CD14-positive monocyte (primary cell): ENCODE measurements around the gene VTI1A. TPM values are rescaled to one million over a fixed set of nuclear protein-coding genes. Genes with fewer than 3 reads are reported as not detected.
A peak's percentile ranks its signal among the peaks of the same experiment; 100 is the strongest.

Experiments
- DNase-seq, 3 donors: peaks; one replicate each; pipeline ENCODE4 v3.0.0-alpha.2; 2011 to 2022
- H2AFZ ChIP-seq: 2 replicates; pipeline ENCODE4 v1.6.0; 2012; ENCODE audit warnings: mild to moderate bottlenecking, low read depth, low read length, inconsistent platforms; ENCODE audit not compliant: insufficient read depth, poor library complexity, severe bottlenecking
- H3K27ac ChIP-seq, 2 donors: 1 replicate in 1 of 2; 2 replicates in 1 of 2; pipeline ENCODE4 v1.5.1; 2012 to 2013; ENCODE audit warnings: low read length in 2 of 2, control low read depth in 1 of 2, inconsistent platforms in 1 of 2, low read depth in 1 of 2, mild to moderate bottlenecking in 1 of 2
- H3K27me3 ChIP-seq, 2 donors: one replicate each; pipeline versions ENCODE4 v1.6.0 to v1.6.1; 2011 to 2013; ENCODE audit warnings: low read length in 2 of 2; ENCODE audit not compliant: control insufficient read depth in 2 of 2, insufficient read depth in 2 of 2
- H3K36me3 ChIP-seq, 2 donors: replicated peaks in 1 of 2; 1 replicate in 1 of 2; 2 replicates in 1 of 2; pipeline versions ENCODE4 v1.5.1 to v1.6.1; 2012 to 2013; ENCODE audit warnings: low read length in 2 of 2, control low read depth in 1 of 2, inconsistent platforms in 1 of 2, mild to moderate bottlenecking in 1 of 2; ENCODE audit not compliant: insufficient read depth in 2 of 2, control insufficient read depth in 1 of 2
- H3K4me1 ChIP-seq, 2 donors: 1 replicate in 1 of 2; 2 replicates in 1 of 2; pipeline versions ENCODE4 v1.5.1 to v1.6.1; 2012 to 2013; ENCODE audit warnings: low read length in 2 of 2, control low read depth in 1 of 2, inconsistent platforms in 1 of 2, mild to moderate bottlenecking in 1 of 2, moderate library complexity in 1 of 2; ENCODE audit not compliant: insufficient read depth in 2 of 2, control insufficient read depth in 1 of 2
- H3K4me2 ChIP-seq: replicated peaks from 2 replicates; pipeline ENCODE3; 2012; ENCODE audit warnings: low read length, moderate library complexity, mild to moderate bottlenecking; ENCODE audit not compliant: poor library complexity, severe bottlenecking; ENCODE audit errors: extremely low read depth
- H3K4me3 ChIP-seq, 3 experiments: fragments of 200-600 bp in 1 of 3; sonication (generic) in 1 of 3; replicated peaks in 1 of 3; 1 replicate in 2 of 3; 2 replicates in 1 of 3; pipeline ENCODE4 v1.5.1; 2011 to 2013; ENCODE audit warnings: low read length in 3 of 3, mild to moderate bottlenecking in 3 of 3, control low read depth in 2 of 3, low read depth in 2 of 3, inconsistent platforms in 1 of 3, moderate library complexity in 1 of 3
- H3K79me2 ChIP-seq: 2 replicates; pipeline ENCODE4 v1.6.0; 2012; ENCODE audit warnings: mild to moderate bottlenecking, control low read depth, inconsistent platforms, low read length, moderate library complexity; ENCODE audit not compliant: insufficient read depth
- H3K9ac ChIP-seq: 2 replicates; pipeline ENCODE4 v1.6.0; 2017; ENCODE audit warnings: low read length, mild to moderate bottlenecking; ENCODE audit not compliant: insufficient read depth, poor library complexity, severe bottlenecking
- H3K9me3 ChIP-seq, 2 donors: replicated peaks in 1 of 2; 1 replicate in 1 of 2; 2 replicates in 1 of 2; pipeline versions ENCODE4 v1.5.1 to v1.6.1; 2012 to 2013; ENCODE audit warnings: low read length in 2 of 2, control low read depth in 1 of 2; ENCODE audit not compliant: control insufficient read depth in 1 of 2, insufficient read depth in 1 of 2
- H4K20me1 ChIP-seq: 2 replicates; pipeline ENCODE4 v1.6.0; 2012; ENCODE audit warnings: mild to moderate bottlenecking, low read length, control low read depth, moderate library complexity; ENCODE audit not compliant: insufficient read depth
- H3K27ac Mint-ChIP-seq, 7 donors: one replicate each; pipeline ENCODE4 v1.8.0; 2020; ENCODE audit warnings: mild to moderate bottlenecking in 7 of 7, mixed read lengths in 7 of 7, moderate library complexity in 6 of 7, inconsistent platforms in 2 of 7
- H3K27me3 Mint-ChIP-seq, 3 donors: one replicate each; pipeline ENCODE4 v1.8.0; 2021 to 2022; ENCODE audit warnings: low read depth in 3 of 3, mild to moderate bottlenecking in 3 of 3, mixed read lengths in 3 of 3, moderate library complexity in 3 of 3, inconsistent platforms in 1 of 3
- H3K36me3 Mint-ChIP-seq, 2 donors: one replicate each; pipeline ENCODE4 v1.8.0; 2020; ENCODE audit warnings: mixed read lengths in 2 of 2, inconsistent platforms in 1 of 2, mild to moderate bottlenecking in 1 of 2
- H3K4me1 Mint-ChIP-seq: one replicate; pipeline ENCODE4 v1.8.0; 2020; ENCODE audit warnings: mild to moderate bottlenecking, mixed read lengths
- H3K4me3 Mint-ChIP-seq, 2 donors: one replicate each; pipeline ENCODE4 v1.8.0; 2020; ENCODE audit warnings: mild to moderate bottlenecking in 2 of 2, mixed read lengths in 2 of 2, moderate library complexity in 1 of 2
- H3K9me3 Mint-ChIP-seq, 7 donors: one replicate each; pipeline ENCODE4 v1.8.0; 2020 to 2022; ENCODE audit warnings: mixed read lengths in 7 of 7, mild to moderate bottlenecking in 6 of 7, moderate library complexity in 6 of 7, inconsistent platforms in 2 of 7
- CTCF ChIP-seq: fragments of 200-600 bp; IDR thresholded peaks from one replicate; pipeline ENCODE4 v1.8.0; 2022; ENCODE audit warnings: antibody characterized with exemption, mild to moderate bottlenecking
- WGBS: methylation state at CpG from one replicate; pipeline ENCODE4 v1.1.5; 2013; ENCODE audit warnings: missing lambda C conversion rate; ENCODE audit not compliant: insufficient coverage; 5-methylcytosine and 5-hydroxymethylcytosine counted together
- intact Hi-C, 2 donors: fragments of 100-400 bp; cut with micrococcal nuclease; formaldehyde crosslinking; loops; one replicate each; pipeline versions ENCODE4 v1.15.0 to v1.15.1; 2023
- polyA plus RNA-seq, 3 donors: library from polyadenylated mRNA; depleted of rRNA in 1 of 3; unstranded in 2 of 3; stranded (reverse) in 1 of 3; fragments of 300-500 nt in 2 of 3; fragments of >200 nt in 1 of 3; fragmentation: Illumina TruSeq in 2 of 3; gene quantifications; 1 replicate in 2 of 3; 2 replicates in 1 of 3; pipeline ENCODE4 v1.2.3, GENCODE V29; 2012 to 2021

The VTI1A gene
- polyA plus RNA-seq, 3 donors = 23.6 to 25.4 (median 24.1) TPM

GRCh38 chr10:112700215-112700671, 253.2 kb downstream of the VTI1A start:
- H3K4me3 ChIP-seq = no peak overlapping the region
- no peaks in the 10 kb centered on the region for H3K36me3 ChIP-seq
- intact Hi-C loops = no loop called here
- H3K27me3 Mint-ChIP-seq = no peaks in the 10 kb centered on the region
- no peak overlapping the region for H3K9ac ChIP-seq
- H3K27ac Mint-ChIP-seq = no peak overlapping the region
- no peak overlapping the region for H3K27ac ChIP-seq
- no peaks in the 10 kb centered on the region for H3K79me2 ChIP-seq
- no peak for TF ChIP-seq CTCF
- H3K4me1 Mint-ChIP-seq = peaks cover 9% of the 10 kb centered on the region
- H3K36me3 Mint-ChIP-seq = peaks cover 10 to 12% of the 10 kb centered on the region in 2 donors
- H2AFZ ChIP-seq = no peak overlapping the region
- H3K4me2 ChIP-seq = no peak overlapping the region
- peaks cover 0 to 6% of the 10 kb centered on the region in 2 donors for H3K4me1 ChIP-seq
- no peak for DNase-seq
- H3K9me3 Mint-ChIP-seq = peaks cover 0 to 3% (median 0%) of the 10 kb centered on the region in 7 donors
- no peaks in the 10 kb centered on the region for H4K20me1 ChIP-seq
- H3K27me3 ChIP-seq = no peaks in the 10 kb centered on the region
- H3K4me3 Mint-ChIP-seq = no peak overlapping the region
- H3K9me3 ChIP-seq = no peaks in the 10 kb centered on the region

GRCh38 chr10:112701211-112701877, 254.3 kb downstream of the VTI1A start:
- H3K4me3 Mint-ChIP-seq = no peak overlapping the region
- no peaks in the 10 kb centered on the region for H4K20me1 ChIP-seq
- peak overlapping the region in 1 of 7 donors; percentile 14 for H3K27ac Mint-ChIP-seq
- peaks cover 9% of the 10 kb centered on the region for H3K4me1 Mint-ChIP-seq
- H2AFZ ChIP-seq = no peak overlapping the region
- DNase-seq = no peak
- no peaks in the 10 kb centered on the region for H3K36me3 ChIP-seq
- intact Hi-C loops = no loop called here
- no peaks in the 10 kb centered on the region for H3K79me2 ChIP-seq
- peaks cover 0 to 6% of the 10 kb centered on the region in 2 donors for H3K4me1 ChIP-seq
- H3K36me3 Mint-ChIP-seq = peaks cover 12% of the 10 kb centered on the region in 2 donors
- H3K27me3 Mint-ChIP-seq = no peaks in the 10 kb centered on the region
- no peak overlapping the region for H3K4me3 ChIP-seq
- no peak overlapping the region for H3K27ac ChIP-seq
- no peak for TF ChIP-seq CTCF
- no peaks in the 10 kb centered on the region for H3K9me3 ChIP-seq
- no peaks in the 10 kb centered on the region for H3K27me3 ChIP-seq
- WGBS = no CpG with 5 or more reads among the region's 4 CpGs
- H3K4me2 ChIP-seq = no peak overlapping the region
- H3K9ac ChIP-seq = no peak overlapping the region
- peaks cover 0 to 3% (median 0%) of the 10 kb centered on the region in 7 donors for H3K9me3 Mint-ChIP-seq
